ENCODE data around the gene IPO4. TPM values are rescaled to one million over a fixed set of nuclear protein-coding genes. Genes with fewer than 3 reads are reported as not detected.
A peak's percentile ranks its signal among the peaks of the same experiment; 100 is the strongest.

IPO4 gene
- total RNA-seq, 4 donors from 2014 or later, result 32.9 to 55.1 (median 40.4) TPM

GRCh38 chr14:24172871-24173281 lies 15.7 kb downstream of the IPO4 start:
- intact Hi-C loops (cut with DNase I), result no loop called here
- Histone ChIP-seq H3K27me3 (no peaks in the 10 kb centered on the region), H3K9me3 (no peaks in the 10 kb centered on the region), H3K36me3 (peaks cover 0 to 56% (median 6%) of the 10 kb centered on the region in 3 donors), H3K4me3 (peak overlapping the region in 1 of 4 donors; percentile 34), H3K4me1 (peaks cover 0 to 24% (median 5%) of the 10 kb centered on the region in 3 donors), H3K27ac (peak overlapping the region in 1 of 4 donors; percentile 69)
- TF ChIP-seq POLR2A (IDR thresholded peaks at IDR 0.05) (no peak), CTCF (IDR thresholded peaks at IDR 0.05) (no peak)
- 64 to 79% methylated on average over 6 to 9 of the region's 20 CpGs for WGBS, 2 donors
- DNase-seq, result no peak

GRCh38 chr14:24172261-24172860 lies 16.3 kb downstream of the IPO4 start:
- peak overlapping the region in 3 of 4 donors; percentile 27 to 42 (median 34) for H3K4me3 ChIP-seq
- WGBS, 2 donors, result 51 to 94% methylated on average over 7 to 9 of the region's 30 CpGs
- peak overlapping the region in 2 of 4 donors; percentile 50 to 69 for H3K27ac ChIP-seq
- H3K27me3 ChIP-seq, result no peaks in the 10 kb centered on the region
- peaks cover 0 to 56% (median 6%) of the 10 kb centered on the region in 3 donors for H3K36me3 ChIP-seq
- H3K4me1 ChIP-seq, result peaks cover 0 to 24% (median 5%) of the 10 kb centered on the region in 3 donors
- intact Hi-C loops (cut with DNase I), result no loop called here
- DNase-seq, result no peak
- no peak for TF ChIP-seq POLR2A (IDR thresholded peaks at IDR 0.05)
- no peak for TF ChIP-seq CTCF (IDR thresholded peaks at IDR 0.05)
- H3K9me3 ChIP-seq, result no peaks in the 10 kb centered on the region

GRCh38 chr14:24171422-24172260 lies 17.0 kb downstream of the IPO4 start, which contains the start of gene REC8:
REC8 (plus strand) TSS chr14:24172080; CDS start chr14:24172553, 473 bp downstream.
- H3K4me3 ChIP-seq, result peak within 1 kb of the TSS in 3 of 4 donors; percentile 27 to 42 (median 34)
- DNase-seq, result no peak
- intact Hi-C loops (cut with DNase I), result no loop called here
- WGBS, 2 donors, result 37 to 73% methylated on average over 4 to 20 of the region's 63 CpGs
- H3K36me3 ChIP-seq, result peaks cover 0 to 56% (median 5%) of the 10 kb centered on the region in 3 donors
- peak within 1 kb of the TSS in 3 of 4 donors; percentile 30 to 69 (median 50) for H3K27ac ChIP-seq
- no peaks in the 10 kb centered on the region for H3K9me3 ChIP-seq
- peaks cover 0 to 24% (median 5%) of the 10 kb centered on the region in 3 donors for H3K4me1 ChIP-seq
- TF ChIP-seq POLR2A (IDR thresholded peaks at IDR 0.05) (no peak), CTCF (IDR thresholded peaks at IDR 0.05) (no peak)
- H3K27me3 ChIP-seq, result no peaks in the 10 kb centered on the region

- Histone ChIP-seq H3K4me3 (no peak overlapping the region), H3K27me3 (no peaks in the 10 kb centered on the region), H3K9me3 (no peaks in the 10 kb centered on the region), H3K36me3 (peaks cover 26 to 82% (median 33%) of the 10 kb centered on the region in 3 donors), H3K4me1 (peaks cover 7 to 52% (median 23%) of the 10 kb centered on the region in 3 donors), H3K27ac (no peak overlapping the region)
- WGBS, 2 donors, result 80 to 94% methylated on average over 3 of the region's 3 CpGs
- TF ChIP-seq POLR2A (IDR thresholded peaks at IDR 0.05) (no peak), CTCF (IDR thresholded peaks at IDR 0.05) (no peak)
- intact Hi-C loops (cut with DNase I), result no loop called here
- no peak for DNase-seq
Observed at GRCh38 chr14:24167469-24168114, 21.0 kb downstream of the IPO4 start.
